Body of pancreas (tissue), 4 donors: ENCODE measurements around the gene HTR2C. TPM values are rescaled to one million over a fixed set of nuclear protein-coding genes. Genes with fewer than 3 reads are reported as not detected.

Experiments
- ATAC-seq: fragments of 150-250 bp; one replicate; pipeline ENCODE4 v1.9.1; 2016
- DNase-seq, 4 donors: peaks; one replicate each; pipeline ENCODE4 v3.0.0-alpha.2; 2019
- H3K27ac ChIP-seq, 4 donors: fragments of 200-600 bp; sonication (generic); 1 replicate in 3 of 4; 2 replicates in 1 of 4; pipeline versions ENCODE4 v1.5.1 to v1.6.1; 2016 to 2019; ENCODE audit warnings: mild to moderate bottlenecking in 1 of 4, mixed read lengths in 1 of 4, moderate library complexity in 1 of 4
- H3K27me3 ChIP-seq, 2 donors: fragments of 200-600 bp; sonication (generic); one replicate each; pipeline ENCODE4 v1.6.0; 2016; ENCODE audit warnings: mild to moderate bottlenecking in 1 of 2
- H3K36me3 ChIP-seq, 2 donors: fragments of 200-600 bp; sonication (generic); replicated peaks in 1 of 2; 2 replicates each; pipeline ENCODE4 v1.5.1; 2016; ENCODE audit warnings: low read depth in 2 of 2; ENCODE audit not compliant: insufficient read depth in 1 of 2
- H3K4me1 ChIP-seq: fragments of 200-600 bp; sonication (generic); one replicate; pipeline ENCODE4 v1.6.0; 2016
- H3K4me3 ChIP-seq, 2 donors: fragments of 200-600 bp; sonication (generic); 1 replicate in 1 of 2; 2 replicates in 1 of 2; pipeline ENCODE4 v1.5.1; 2016 to 2019
- H3K9me3 ChIP-seq, 3 donors: fragments of 200-600 bp; sonication (generic); 1 replicate in 2 of 3; 2 replicates in 1 of 3; pipeline ENCODE4 v1.5.1; 2016
- POLR2A ChIP-seq, 3 donors: fragments of 450-650 bp; IDR thresholded peaks; one replicate each; pipeline ENCODE4 v1.6.1; 2016; ENCODE audit warnings: antibody characterized with exemption in 3 of 3, mild to moderate bottlenecking in 2 of 3
- WGBS, 2 donors: methylation state at CpG; one replicate each; pipeline ENCODE4 v1.1.5; 2017; 5-methylcytosine and 5-hydroxymethylcytosine counted together
- intact Hi-C: fragments of 100-400 bp; cut with DNase I; formaldehyde crosslinking; loops from one replicate; pipeline ENCODE4 v1.15.1; 2023
- total RNA-seq, 2 donors: library from RNA; depleted of rRNA; stranded (reverse); fragments of >200 nt; gene quantifications; one replicate each; pipeline ENCODE4 v1.1.0, GENCODE V29; 2016
- TF ChIP-seq, protein P1 (sequence below), 7 experiments: fragments of 450-650 bp in 4 of 7; fragments of 200-600 bp in 3 of 7; sonication (generic) in 3 of 7; IDR thresholded peaks; one replicate each; pipeline ENCODE4 v1.5.1; 2016 to 2019; ENCODE audit warnings: antibody characterized with exemption in 7 of 7

The HTR2C gene
- total RNA-seq, 2 donors from 2014 or later, result not detected

- Histone ChIP-seq H3K9me3 (no peaks in the 10 kb centered on the region), H3K27ac (no peak overlapping the region), H3K36me3 (no peaks in the 10 kb centered on the region), H3K4me3 (no peak overlapping the region), H3K4me1 (no peaks in the 10 kb centered on the region), H3K27me3 (no peaks in the 10 kb centered on the region)
- DNase-seq (no peak), ATAC-seq (no peak)
- intact Hi-C loops, result no loop called here
- WGBS, 2 donors, result 54 to 65% methylated on average over 2 of the region's 2 CpGs
- TF ChIP-seq, protein P1, sequence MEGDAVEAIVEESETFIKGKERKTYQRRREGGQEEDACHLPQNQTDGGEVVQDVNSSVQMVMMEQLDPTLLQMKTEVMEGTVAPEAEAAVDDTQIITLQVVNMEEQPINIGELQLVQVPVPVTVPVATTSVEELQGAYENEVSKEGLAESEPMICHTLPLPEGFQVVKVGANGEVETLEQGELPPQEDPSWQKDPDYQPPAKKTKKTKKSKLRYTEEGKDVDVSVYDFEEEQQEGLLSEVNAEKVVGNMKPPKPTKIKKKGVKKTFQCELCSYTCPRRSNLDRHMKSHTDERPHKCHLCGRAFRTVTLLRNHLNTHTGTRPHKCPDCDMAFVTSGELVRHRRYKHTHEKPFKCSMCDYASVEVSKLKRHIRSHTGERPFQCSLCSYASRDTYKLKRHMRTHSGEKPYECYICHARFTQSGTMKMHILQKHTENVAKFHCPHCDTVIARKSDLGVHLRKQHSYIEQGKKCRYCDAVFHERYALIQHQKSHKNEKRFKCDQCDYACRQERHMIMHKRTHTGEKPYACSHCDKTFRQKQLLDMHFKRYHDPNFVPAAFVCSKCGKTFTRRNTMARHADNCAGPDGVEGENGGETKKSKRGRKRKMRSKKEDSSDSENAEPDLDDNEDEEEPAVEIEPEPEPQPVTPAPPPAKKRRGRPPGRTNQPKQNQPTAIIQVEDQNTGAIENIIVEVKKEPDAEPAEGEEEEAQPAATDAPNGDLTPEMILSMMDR (IDR thresholded peaks at IDR 0.05), result no peak
Observed at GRCh38 chrX:114798907-114799306, 215.0 kb downstream of the HTR2C start.

DNA sequence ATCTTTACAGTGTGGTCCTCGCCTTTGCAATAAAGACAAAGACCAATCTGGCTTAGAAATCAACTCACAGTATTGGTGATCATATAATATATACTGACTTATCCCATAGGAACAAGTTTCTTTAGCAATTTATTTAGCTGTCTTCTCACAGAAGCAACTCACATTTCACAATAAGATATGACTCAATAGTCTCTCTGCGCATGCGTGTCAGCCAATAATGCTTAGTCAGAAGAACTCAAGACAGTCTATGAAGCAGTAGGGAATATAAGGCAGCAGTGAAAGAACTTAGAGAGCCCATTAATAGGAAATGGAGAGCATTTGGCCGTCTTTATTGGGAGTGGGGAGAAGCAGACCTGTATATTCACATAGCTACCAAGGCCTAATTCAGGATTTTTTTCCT, 216.8 kb downstream of the HTR2C start:
- WGBS, 2 donors, result 70 to 77% methylated on average over 4 of the region's 4 CpGs
- H3K27me3 ChIP-seq, result no peaks in the 10 kb centered on the region
- H3K4me1 ChIP-seq, result no peaks in the 10 kb centered on the region
- ATAC-seq (no peak), DNase-seq (no peak)
- no peaks in the 10 kb centered on the region for H3K9me3 ChIP-seq
- no peak overlapping the region for H3K27ac ChIP-seq
- TF ChIP-seq, protein P1 (IDR thresholded peaks at IDR 0.05), result no peak
- no peak for TF ChIP-seq POLR2A (IDR thresholded peaks at IDR 0.05)
- no peak overlapping the region for H3K4me3 ChIP-seq
- no peaks in the 10 kb centered on the region for H3K36me3 ChIP-seq
- intact Hi-C loops, result no loop called here

DNA sequence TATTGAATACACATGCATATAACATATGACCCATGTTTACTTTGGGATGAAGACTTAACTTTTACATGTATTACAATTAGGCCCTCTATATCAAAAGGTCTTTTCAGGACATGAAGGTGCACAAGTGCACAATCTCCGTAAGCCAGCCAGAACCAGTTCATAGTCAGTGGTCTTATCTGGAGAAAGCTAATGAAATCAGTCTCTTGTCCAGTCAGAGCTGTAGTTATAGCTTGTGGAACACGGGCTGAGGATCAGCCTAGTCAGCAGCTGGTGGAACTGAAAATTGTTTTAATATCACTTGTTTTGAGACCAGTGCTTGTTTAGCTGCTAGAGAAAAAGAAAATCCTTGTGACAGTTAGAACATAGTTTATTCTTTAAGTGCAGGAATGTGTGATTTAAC, 235.6 kb downstream of the HTR2C start:
- H3K36me3 ChIP-seq, result no peaks in the 10 kb centered on the region
- H3K4me1 ChIP-seq, result no peaks in the 10 kb centered on the region
- intact Hi-C loops, result no loop called here
- ATAC-seq (no peak), DNase-seq (no peak)
- no peak overlapping the region for H3K27ac ChIP-seq
- TF ChIP-seq, protein P1 (IDR thresholded peaks at IDR 0.05), result no peak
- no peak for TF ChIP-seq POLR2A (IDR thresholded peaks at IDR 0.05)
- H3K9me3 ChIP-seq, result no peaks in the 10 kb centered on the region
- H3K4me3 ChIP-seq, result no peak overlapping the region
- no peaks in the 10 kb centered on the region for H3K27me3 ChIP-seq
- WGBS, 2 donors, result 20 to 35% methylated on average over 2 of the region's 2 CpGs

DNA sequence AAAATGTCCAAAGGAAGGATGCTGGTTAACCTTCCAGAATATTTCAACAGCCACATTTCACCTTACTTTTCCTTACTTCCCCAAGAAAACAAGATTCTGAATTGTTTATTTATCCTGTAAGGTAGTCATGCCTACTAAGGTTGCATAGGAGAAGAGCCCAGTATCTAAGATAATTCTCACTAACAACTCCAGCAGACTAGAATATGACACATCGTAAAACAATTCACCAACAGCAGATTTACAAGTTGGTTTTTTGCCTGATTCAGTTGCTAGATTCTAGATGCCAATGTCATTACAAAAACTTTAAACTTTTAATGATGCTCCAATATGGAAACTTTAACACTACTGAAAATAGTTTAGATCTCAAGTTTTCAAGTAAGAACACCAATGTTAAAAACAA, 257.2 kb downstream of the HTR2C start:
- no peak overlapping the region for H3K27ac ChIP-seq
- no peaks in the 10 kb centered on the region for H3K9me3 ChIP-seq
- H3K36me3 ChIP-seq, result no peaks in the 10 kb centered on the region
- ATAC-seq (no peak), DNase-seq (no peak)
- intact Hi-C loops, result no loop called here
- no peaks in the 10 kb centered on the region for H3K27me3 ChIP-seq
- no peak overlapping the region for H3K4me3 ChIP-seq
- no peaks in the 10 kb centered on the region for H3K4me1 ChIP-seq
- TF ChIP-seq, protein P1 (IDR thresholded peaks at IDR 0.05), result no peak
- TF ChIP-seq POLR2A (IDR thresholded peaks at IDR 0.05), result no peak
- 60 to 65% methylated on average over 1 of the region's 1 CpG for WGBS, 2 donors

- ATAC-seq (no peak), DNase-seq (no peak)
- Histone ChIP-seq H3K9me3 (no peaks in the 10 kb centered on the region), H3K27ac (no peak overlapping the region), H3K4me1 (no peaks in the 10 kb centered on the region), H3K27me3 (no peaks in the 10 kb centered on the region), H3K36me3 (no peaks in the 10 kb centered on the region), H3K4me3 (no peak overlapping the region)
- TF ChIP-seq, protein P1 (IDR thresholded peaks at IDR 0.05), result no peak
- TF ChIP-seq POLR2A (IDR thresholded peaks at IDR 0.05), result no peak
- WGBS, 2 donors, result 0 to 6% methylated on average over 1 of the region's 1 CpG
- intact Hi-C loops, result no loop called here
Observed at GRCh38 chrX:114842181-114842580, 258.3 kb downstream of the HTR2C start.
